HAP-1 (cell line): ENCODE results near the gene GHRH.

Experiments
- DNase-seq, 2 experiments: peaks; one replicate each; pipeline ENCODE4 v3.0.0-alpha.2; 2016 to 2020; ENCODE audit warnings: low spot score in 2 of 2
- H3K27me3 ChIP-seq: fragments of 250-450 bp; sonication (Bioruptor Pico); 2 replicates; pipeline ENCODE4 v1.5.1; 2020; ENCODE audit warnings: low read depth, mild to moderate bottlenecking, moderate library complexity
- H3K36me3 ChIP-seq: fragments of 250-450 bp; sonication (Bioruptor Pico); replicated peaks from 2 replicates; pipeline ENCODE4 v1.5.1; 2020; ENCODE audit warnings: mild to moderate bottlenecking
- H3K4me1 ChIP-seq: fragments of 250-450 bp; sonication (Bioruptor Pico); 2 replicates; pipeline ENCODE4 v1.5.1; 2020; ENCODE audit warnings: mild to moderate bottlenecking
- H3K4me3 ChIP-seq: fragments of 250-450 bp; sonication (Bioruptor Pico); 2 replicates; pipeline ENCODE4 v1.5.1; 2020; ENCODE audit warnings: mild to moderate bottlenecking, moderate library complexity
- H3K9me3 ChIP-seq: fragments of 250-450 bp; sonication (Bioruptor Pico); 2 replicates; pipeline ENCODE4 v1.5.1; 2020; ENCODE audit warnings: mild to moderate bottlenecking, moderate library complexity
- in situ Hi-C: fragments of 300-500 bp; cut with MboI; formaldehyde crosslinking; loops from 3 replicates; pipeline ENCODE4 v1.14.3; 2020; ENCODE audit warnings: low sequenced_read_pairs, inconsistent platforms, mixed read lengths

GHRH gene

DNA sequence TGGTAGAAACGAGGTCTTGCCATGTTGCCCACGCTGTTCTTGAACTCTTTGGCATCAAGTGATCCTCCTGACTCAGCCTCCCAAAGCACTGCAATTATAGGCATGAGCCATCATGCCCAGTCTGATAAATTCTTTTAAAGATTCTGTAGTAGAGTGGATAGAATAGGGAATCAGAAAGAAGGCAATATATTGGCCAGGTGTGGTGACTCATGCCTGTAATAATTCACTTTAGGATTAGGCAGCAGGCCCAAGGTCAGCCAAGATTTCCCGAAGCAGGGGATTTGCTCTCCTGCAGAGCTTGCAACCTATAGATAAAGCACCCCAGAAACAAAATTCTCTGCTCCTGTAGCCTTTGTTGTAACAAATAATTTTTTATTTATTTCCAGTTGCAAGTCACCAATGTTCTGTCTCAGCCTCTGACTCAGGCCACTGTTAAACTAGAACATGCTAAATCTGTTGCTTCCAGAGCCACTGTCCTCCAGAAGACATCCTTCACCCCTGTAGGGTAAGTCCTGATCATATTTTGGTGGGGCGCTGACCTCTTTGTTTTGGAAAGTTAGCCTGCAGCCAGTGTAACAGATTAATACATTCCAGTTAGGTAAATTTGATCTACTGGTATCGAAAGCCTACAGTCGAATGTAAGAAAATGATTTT lies 51.8 kb downstream of the GHRH start:
- in situ Hi-C loops: no loop called here
- Histone ChIP-seq H3K4me1 (no peaks in the 10 kb centered on the region), H3K9me3 (no peaks in the 10 kb centered on the region), H3K36me3 (peaks cover 94% of the 10 kb centered on the region), H3K27me3 (no peaks in the 10 kb centered on the region), H3K4me3 (no peak overlapping the region)
- peak in 1 of 2 experiments; percentile 2 for DNase-seq

DNA sequence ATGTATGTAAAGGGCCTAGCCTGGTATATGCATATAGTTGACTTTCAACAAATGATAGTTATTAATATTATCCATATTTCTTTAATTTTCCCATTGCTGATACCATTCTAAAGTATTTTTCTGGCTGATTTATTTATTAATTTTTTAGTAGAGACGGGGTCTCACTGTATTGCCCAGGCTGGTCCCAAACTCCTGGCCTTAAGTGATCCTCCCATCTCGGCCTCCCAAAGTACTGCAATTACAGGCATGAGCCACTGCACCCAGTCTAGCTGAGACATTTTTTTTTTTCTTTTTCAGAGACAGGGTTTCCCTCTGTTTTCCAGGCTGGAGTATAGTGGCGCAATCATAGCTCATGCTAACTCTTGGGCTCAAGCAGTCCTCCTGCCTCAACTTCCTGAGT lies 52.4 kb downstream of the GHRH start:
- H3K4me3 ChIP-seq: no peak overlapping the region
- no peak for DNase-seq
- peaks cover 94% of the 10 kb centered on the region for H3K36me3 ChIP-seq
- H3K27me3 ChIP-seq: no peaks in the 10 kb centered on the region
- no peaks in the 10 kb centered on the region for H3K9me3 ChIP-seq
- no peaks in the 10 kb centered on the region for H3K4me1 ChIP-seq
- in situ Hi-C loops: no loop called here

DNA sequence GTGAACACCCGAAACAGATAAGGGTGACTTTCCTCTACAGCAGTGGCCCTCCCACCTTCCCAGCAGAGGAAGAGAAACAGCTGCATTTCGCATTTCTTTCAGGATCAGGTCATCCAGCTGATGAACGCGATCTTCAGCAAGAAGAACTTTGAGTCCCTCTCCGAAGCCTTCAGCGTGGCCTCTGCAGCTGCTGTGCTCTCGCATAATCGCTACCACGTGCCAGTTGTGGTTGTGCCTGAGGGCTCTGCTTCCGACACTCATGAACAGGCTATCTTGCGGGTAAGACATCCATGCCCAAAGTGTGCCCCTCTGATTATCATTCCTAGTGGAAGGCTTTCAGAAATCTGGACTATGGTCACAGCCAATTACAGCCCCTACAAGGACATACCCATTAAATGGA lies 54.4 kb downstream of the GHRH start:
- in situ Hi-C loops: no loop called here
- H3K4me3 ChIP-seq: no peak overlapping the region
- DNase-seq: no peak
- H3K27me3 ChIP-seq: no peaks in the 10 kb centered on the region
- H3K9me3 ChIP-seq: no peaks in the 10 kb centered on the region
- H3K4me1 ChIP-seq: no peaks in the 10 kb centered on the region; the same call in 1 of the 2 replicates
- H3K36me3 ChIP-seq: peaks cover 90% of the 10 kb centered on the region

DNA sequence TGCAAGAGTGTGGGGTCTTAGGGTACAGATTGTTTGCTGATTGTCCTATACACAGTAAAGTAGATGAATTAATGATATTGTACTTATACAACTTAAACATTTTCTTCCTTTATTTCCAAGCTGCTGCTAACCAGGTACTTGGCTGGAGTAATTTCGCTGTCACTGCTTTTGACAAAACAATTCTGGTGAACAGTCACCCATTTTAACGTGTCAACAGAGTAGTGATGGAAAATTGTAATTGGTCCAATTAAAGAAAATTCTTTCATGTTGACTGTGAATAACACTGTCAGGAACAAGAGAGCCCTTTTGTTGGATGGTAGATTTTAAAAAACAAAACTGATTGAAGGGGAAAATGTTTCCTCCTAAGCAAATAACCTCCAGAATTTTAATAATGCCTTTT lies 55.8 kb downstream of the GHRH start:
- no peak for DNase-seq
- in situ Hi-C loops: no loop called here
- H3K4me1 ChIP-seq: peaks cover 4% of the 10 kb centered on the region; the same call in 1 of the 2 replicates
- H3K4me3 ChIP-seq: no peak overlapping the region
- H3K27me3 ChIP-seq: no peaks in the 10 kb centered on the region
- no peaks in the 10 kb centered on the region for H3K9me3 ChIP-seq
- H3K36me3 ChIP-seq: peaks cover 93% of the 10 kb centered on the region

DNA sequence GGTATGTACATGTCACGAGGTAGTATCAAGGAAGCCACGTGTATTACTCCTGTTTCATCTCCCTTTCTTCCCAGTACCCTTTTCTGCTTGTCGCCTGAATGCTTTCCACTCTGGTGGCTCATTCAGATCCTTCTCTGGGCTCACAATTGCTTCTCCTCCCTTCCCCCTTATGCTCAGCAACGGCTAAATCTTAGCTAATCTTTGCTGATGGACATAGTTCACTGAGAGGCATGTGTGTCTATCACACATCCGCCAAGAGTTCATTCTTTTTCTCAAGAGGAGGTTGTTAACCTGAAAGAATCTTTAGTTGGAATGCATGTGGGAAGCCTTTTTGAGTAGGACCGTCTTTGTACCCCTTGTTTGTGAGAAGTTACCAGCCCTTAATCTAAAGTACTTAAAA lies 56.5 kb downstream of the GHRH start:
- no peak overlapping the region for H3K4me3 ChIP-seq
- DNase-seq: peak in 1 of 2 experiments; percentile 0
- no peaks in the 10 kb centered on the region for H3K27me3 ChIP-seq
- no peaks in the 10 kb centered on the region for H3K9me3 ChIP-seq
- in situ Hi-C loops: no loop called here
- H3K36me3 ChIP-seq: peaks cover 95% of the 10 kb centered on the region
- H3K4me1 ChIP-seq: peaks cover 4% of the 10 kb centered on the region; the same call in 1 of the 2 replicates

DNA sequence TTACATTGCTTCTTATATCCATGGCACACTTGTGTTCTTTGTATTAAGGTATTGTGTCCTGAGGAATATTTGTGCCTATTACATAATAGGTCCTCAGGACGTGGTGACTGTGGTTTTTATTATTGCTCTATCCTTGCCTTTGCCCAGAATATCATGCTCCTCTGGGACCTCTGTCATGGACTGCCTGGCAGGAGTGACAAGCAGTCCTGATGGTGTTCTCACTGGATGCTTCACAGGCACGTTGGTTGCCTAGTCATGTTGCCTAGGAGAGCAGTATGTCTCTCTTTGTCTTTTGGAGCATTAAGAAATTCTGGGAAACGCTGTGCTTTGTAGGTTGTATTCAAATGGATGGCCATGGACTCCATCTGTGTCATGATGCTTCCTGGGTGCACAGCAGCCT lies 57.6 kb downstream of the GHRH start:
- H3K36me3 ChIP-seq: peaks cover 93% of the 10 kb centered on the region
- in situ Hi-C loops: no loop called here
- DNase-seq: no peak
- H3K27me3 ChIP-seq: no peaks in the 10 kb centered on the region
- H3K4me1 ChIP-seq: peaks cover 4% of the 10 kb centered on the region; the same call in 1 of the 2 replicates
- H3K4me3 ChIP-seq: no peak overlapping the region
- H3K9me3 ChIP-seq: no peaks in the 10 kb centered on the region

DNA sequence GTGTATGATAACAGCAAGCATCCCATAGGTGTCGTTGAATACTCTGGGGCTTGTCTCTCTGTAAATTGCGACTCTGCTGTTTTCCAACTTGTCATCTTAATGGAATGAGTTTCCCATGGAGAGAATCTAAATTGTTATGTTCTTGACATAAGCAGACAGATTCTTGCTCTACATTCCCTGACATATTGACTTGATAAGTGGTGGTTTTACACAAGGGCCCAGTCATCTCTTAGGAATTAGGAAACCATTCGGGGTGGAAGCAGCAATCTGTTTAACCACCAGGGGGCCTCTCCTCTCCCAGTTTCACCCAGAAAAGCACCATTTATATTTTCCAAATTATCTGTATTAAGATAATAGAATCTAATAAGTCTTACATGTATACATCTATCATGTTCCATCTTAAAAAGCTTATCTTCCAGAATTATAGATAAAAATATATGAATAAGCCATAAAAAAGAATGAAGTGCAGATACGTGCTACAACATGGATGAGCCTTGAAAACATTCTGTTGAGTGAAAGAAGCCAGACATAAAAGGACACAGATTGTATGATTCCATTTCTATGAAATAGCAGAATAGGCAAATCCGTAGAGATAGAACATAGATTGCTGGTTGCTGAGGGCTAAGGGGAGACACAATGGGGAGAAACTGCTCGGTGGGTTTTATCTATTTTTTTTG lies 59.2 kb downstream of the GHRH start:
- Histone ChIP-seq H3K27me3 (no peaks in the 10 kb centered on the region), H3K9me3 (no peaks in the 10 kb centered on the region), H3K36me3 (peaks cover 93% of the 10 kb centered on the region), H3K4me1 (peaks cover 4% of the 10 kb centered on the region; the same call in 1 of the 2 replicates), H3K4me3 (no peak overlapping the region)
- peak; percentile 37 to 49 for DNase-seq
- in situ Hi-C loops: no loop called here

DNA sequence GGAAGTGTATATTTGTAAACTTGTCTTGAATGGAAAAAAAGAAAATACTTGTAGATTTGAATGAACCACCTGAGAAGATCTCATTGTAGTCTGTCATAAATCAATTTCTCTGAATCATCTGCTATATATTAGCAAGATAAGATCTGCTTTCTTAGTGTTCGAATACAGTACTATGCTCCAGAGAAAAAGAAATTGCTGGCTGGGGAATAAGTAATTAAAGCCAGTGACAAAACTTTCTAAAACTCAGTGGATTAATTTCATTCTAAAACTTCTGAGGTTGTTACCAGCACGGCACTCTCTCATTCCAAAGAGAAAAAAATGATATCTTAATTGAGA lies 59.8 kb downstream of the GHRH start:
- H3K4me3 ChIP-seq: no peak overlapping the region
- peaks cover 93% of the 10 kb centered on the region for H3K36me3 ChIP-seq
- in situ Hi-C loops: no loop called here
- no peak for DNase-seq
- no peaks in the 10 kb centered on the region for H3K27me3 ChIP-seq
- H3K4me1 ChIP-seq: peaks cover 4% of the 10 kb centered on the region; the same call in 1 of the 2 replicates
- H3K9me3 ChIP-seq: no peaks in the 10 kb centered on the region
